ELR (cell line): ENCODE measurements around the gene FBP1.
"Not testable (repeated sequence)": the region's sequence is repeated elsewhere in the genome, so short reads cannot be mapped to it uniquely, and the experiment has no call there.

ENCODE experiments used
- DNase-seq: peaks from one replicate; pipeline ENCODE4 v3.0.0-alpha.2; 2015; ENCODE audit warnings: low read depth

Gene FBP1

GRCh38 chr9:94613003-94613402 lies 26.3 kb downstream of the FBP1 start:
- no peak for DNase-seq

GRCh38 chr9:94612071-94612470 lies 27.2 kb downstream of the FBP1 start:
- DNase-seq: no peak

- DNase-seq: no peak
Observed at GRCh38 chr9:94611638-94612068, 27.7 kb downstream of the FBP1 start.

GRCh38 chr9:94610181-94610606 lies 29.1 kb downstream of the FBP1 start:
- DNase-seq: no peak

- DNase-seq: no peak
Observed at GRCh38 chr9:94607423-94607691, 32.0 kb downstream of the FBP1 start.

- no peak for DNase-seq
Observed at GRCh38 chr9:94606646-94607422, 32.5 kb downstream of the FBP1 start.

GRCh38 chr9:94603259-94604160 lies 35.8 kb downstream of the FBP1 start:
- peak; percentile 80 for DNase-seq

- DNase-seq: no peak
Observed at GRCh38 chr9:94602666-94603065, 36.7 kb downstream of the FBP1 start.

- DNase-seq: no peak
Observed at GRCh38 chr9:94600715-94601114, 38.6 kb downstream of the FBP1 start.

- DNase-seq: no peak
Observed at GRCh38 chr9:94600258-94600657, 39.1 kb downstream of the FBP1 start.

GRCh38 chr9:94599102-94599501 lies 40.2 kb downstream of the FBP1 start:
- no peak for DNase-seq

- no peak for DNase-seq
Observed at GRCh38 chr9:94593459-94594345, 45.6 kb downstream of the FBP1 start, which contains the start of gene FBP2. TSS of gene FBP2 (minus strand) at chr9:94593824. CDS start at chr9:94593726, 98 bp downstream.

GRCh38 chr9:94592683-94593082 lies 46.6 kb downstream of the FBP1 start:
- not testable (repeated sequence) for DNase-seq

GRCh38 chr9:94591876-94592275 lies 47.4 kb downstream of the FBP1 start:
- no peak for DNase-seq

GRCh38 chr9:94591046-94591545 lies 48.2 kb downstream of the FBP1 start:
- not testable (repeated sequence) for DNase-seq

GRCh38 chr9:94588681-94589080 lies 50.6 kb downstream of the FBP1 start:
- DNase-seq: no peak

- DNase-seq: peak; percentile 48
Observed at GRCh38 chr9:94586814-94587213, 52.5 kb downstream of the FBP1 start.

GRCh38 chr9:94586316-94586715 lies 53.0 kb downstream of the FBP1 start:
- no peak for DNase-seq

- no peak for DNase-seq
Observed at GRCh38 chr9:94584555-94584954, 54.8 kb downstream of the FBP1 start.

GRCh38 chr9:94581728-94582127 lies 57.6 kb downstream of the FBP1 start:
- no peak for DNase-seq

- DNase-seq: no peak
Observed at GRCh38 chr9:94577571-94577970, 61.7 kb downstream of the FBP1 start.

GRCh38 chr9:94577036-94577435 lies 62.3 kb downstream of the FBP1 start:
- DNase-seq: no peak
